Measurements from ENCODE around the gene CDK19. TPM values are rescaled to one million over a fixed set of nuclear protein-coding genes. Genes with fewer than 3 reads are reported as not detected.

Gene CDK19
- polyA plus RNA-seq, 1 donor (not counting 4 experiments of a cell fraction or from before 2014, with no cell fraction given) = 6.4 TPM

GRCh38 chr6:110682460-110682853 is 132.8 kb downstream of the CDK19 start:
- Histone ChIP-seq H3K4me3 (ENCODE audit: control insufficient read depth in 2 of 3, extremely low read depth in 1 of 3, insufficient read depth in 2 of 3, low read depth in 1 of 3, low read length in 3 of 3) (no peak overlapping the region), H4K20me1 (ENCODE audit: control insufficient read depth, extremely low read depth, insufficient read depth, low read length) (no peaks in the 10 kb centered on the region), H3K36me3 (ENCODE audit: control insufficient read depth in 2 of 2, extremely low read depth in 1 of 2, insufficient read depth in 2 of 2, low read length in 2 of 2) (no peaks in the 10 kb centered on the region), H3K27ac (ENCODE audit: control insufficient read depth, insufficient read depth, low read length) (no peak overlapping the region), H2AFZ (ENCODE audit: control insufficient read depth, low read length) (no peak overlapping the region), H3K79me2 (ENCODE audit: control insufficient read depth, insufficient read depth, low read length) (no peaks in the 10 kb centered on the region), H3K4me1 (ENCODE audit: control insufficient read depth, extremely low read depth, insufficient read depth, low read length) (no peaks in the 10 kb centered on the region), H3K9me3 (ENCODE audit: control insufficient read depth, low read depth, low read length) (no peaks in the 10 kb centered on the region), H3K4me2 (ENCODE audit: control insufficient read depth, extremely low read depth, insufficient read depth, low read depth, low read length) (no peak overlapping the region), H3K9ac (ENCODE audit: control insufficient read depth, extremely low read depth, insufficient read depth, low read length) (no peak overlapping the region), H3K9me1 (ENCODE audit: control insufficient read depth, extremely low read depth, insufficient read depth, low read length) (no peaks in the 10 kb centered on the region), H3K27me3 (ENCODE audit: control insufficient read depth, extremely low read depth, insufficient read depth, low read length) (no peaks in the 10 kb centered on the region)
- DNase-seq (ENCODE audit: low read depth, low spot score) = peak; percentile 36
- peak; percentile 74 for FAIRE-seq
- dilution Hi-C loops (cut with MboI; ENCODE audit: extremely low pct_ligation_motif_present, low sequenced_read_pairs) = no loop called here
- TF ChIP-seq CTCF (optimal IDR thresholded peaks at IDR 0.05 in 1 of 3, IDR thresholded peaks at IDR 0.05 in 1 of 3, conservative IDR thresholded peaks at IDR 0.05 in 1 of 3; ENCODE audit: extremely low read depth in 1 of 3, insufficient read depth in 2 of 3, low read length in 3 of 3) (peak; percentile 56 to 68 (median 62)), EZH2 (IDR thresholded peaks at IDR 0.05; ENCODE audit: low read length) (no peak)

GRCh38 chr6:110681543-110682459 is 133.5 kb downstream of the CDK19 start:
- no peak overlapping the region for H3K4me3 ChIP-seq (ENCODE audit: control insufficient read depth in 2 of 3, extremely low read depth in 1 of 3, insufficient read depth in 2 of 3, low read depth in 1 of 3, low read length in 3 of 3)
- no peak overlapping the region for H3K27ac ChIP-seq (ENCODE audit: control insufficient read depth, insufficient read depth, low read length)
- H2AFZ ChIP-seq (ENCODE audit: control insufficient read depth, low read length) = no peak overlapping the region
- H3K9me1 ChIP-seq (ENCODE audit: control insufficient read depth, extremely low read depth, insufficient read depth, low read length) = no peaks in the 10 kb centered on the region
- no peaks in the 10 kb centered on the region for H4K20me1 ChIP-seq (ENCODE audit: control insufficient read depth, extremely low read depth, insufficient read depth, low read length)
- DNase-seq (ENCODE audit: low read depth, low spot score) (no peak), FAIRE-seq (no peak)
- H3K79me2 ChIP-seq (ENCODE audit: control insufficient read depth, insufficient read depth, low read length) = no peaks in the 10 kb centered on the region
- dilution Hi-C loops (cut with MboI; ENCODE audit: extremely low pct_ligation_motif_present, low sequenced_read_pairs) = no loop called here
- H3K36me3 ChIP-seq (ENCODE audit: control insufficient read depth in 2 of 2, extremely low read depth in 1 of 2, insufficient read depth in 2 of 2, low read length in 2 of 2) = no peaks in the 10 kb centered on the region
- no peak overlapping the region for H3K4me2 ChIP-seq (ENCODE audit: control insufficient read depth, extremely low read depth, insufficient read depth, low read depth, low read length)
- no peaks in the 10 kb centered on the region for H3K4me1 ChIP-seq (ENCODE audit: control insufficient read depth, extremely low read depth, insufficient read depth, low read length)
- TF ChIP-seq EZH2 (IDR thresholded peaks at IDR 0.05; ENCODE audit: low read length) = no peak
- TF ChIP-seq CTCF (optimal IDR thresholded peaks at IDR 0.05 in 1 of 3, IDR thresholded peaks at IDR 0.05 in 1 of 3, conservative IDR thresholded peaks at IDR 0.05 in 1 of 3; ENCODE audit: extremely low read depth in 1 of 3, insufficient read depth in 2 of 3, low read length in 3 of 3) = no peak
- no peaks in the 10 kb centered on the region for H3K9me3 ChIP-seq (ENCODE audit: control insufficient read depth, low read depth, low read length)
- no peaks in the 10 kb centered on the region for H3K27me3 ChIP-seq (ENCODE audit: control insufficient read depth, extremely low read depth, insufficient read depth, low read length)
- H3K9ac ChIP-seq (ENCODE audit: control insufficient read depth, extremely low read depth, insufficient read depth, low read length) = no peak overlapping the region
